GM19463 (cell line): ENCODE measurements around the gene PLAC1.

ENCODE experiments used
- ATAC-seq: cut with Tn5 transposase; IDR thresholded peaks from one replicate; pipeline ENCODE4 v1.9.1; 2021; ENCODE audit warnings: mild to moderate bottlenecking, moderate library complexity; ENCODE audit not compliant: unreplicated experiment

Gene PLAC1

GRCh38 chrX:134658002-134658759 lies at the start of gene PLAC1:
Gene PLAC1 (minus strand): TSS chrX:134658471. CDS start chrX:134566682, 91,789 bp downstream.
- no peak for ATAC-seq

GRCh38 chrX:134706138-134706537 lies 47.9 kb upstream of the PLAC1 start:
- ATAC-seq, result no peak

GRCh38 chrX:134695999-134696398 lies 37.7 kb upstream of the PLAC1 start:
- ATAC-seq, result no peak

- ATAC-seq, result no peak
Measured at GRCh38 chrX:134694333-134695322, 36.4 kb upstream of the PLAC1 start.

GRCh38 chrX:134693644-134694043 lies 35.4 kb upstream of the PLAC1 start:
- no peak for ATAC-seq

GRCh38 chrX:134692990-134693389 lies 34.7 kb upstream of the PLAC1 start:
- no peak for ATAC-seq

GRCh38 chrX:134692233-134692632 lies 34.0 kb upstream of the PLAC1 start:
- ATAC-seq, result no peak

GRCh38 chrX:134691453-134691852 lies 33.2 kb upstream of the PLAC1 start:
- ATAC-seq, result no peak

- ATAC-seq, result no peak
Measured at GRCh38 chrX:134688839-134689238, 30.6 kb upstream of the PLAC1 start.

GRCh38 chrX:134688031-134688823 lies 30.0 kb upstream of the PLAC1 start:
- ATAC-seq, result no peak

GRCh38 chrX:134685668-134686067 lies 27.4 kb upstream of the PLAC1 start:
- no peak for ATAC-seq

- ATAC-seq, result no peak
Measured at GRCh38 chrX:134684956-134685355, 26.7 kb upstream of the PLAC1 start.

- no peak for ATAC-seq
Measured at GRCh38 chrX:134683351-134684005, 25.2 kb upstream of the PLAC1 start.

- ATAC-seq, result no peak
Measured at GRCh38 chrX:134682081-134682480, 23.8 kb upstream of the PLAC1 start.

GRCh38 chrX:134679644-134680043 lies 21.4 kb upstream of the PLAC1 start:
- ATAC-seq, result no peak

GRCh38 chrX:134679221-134679620 lies 20.9 kb upstream of the PLAC1 start:
- no peak for ATAC-seq

- ATAC-seq, result no peak
Measured at GRCh38 chrX:134677332-134677731, 19.1 kb upstream of the PLAC1 start.

- no peak for ATAC-seq
Measured at GRCh38 chrX:134676436-134676835, 18.2 kb upstream of the PLAC1 start.

- ATAC-seq, result no peak
Measured at GRCh38 chrX:134673123-134673522, 14.9 kb upstream of the PLAC1 start.

GRCh38 chrX:134672101-134672500 lies 13.8 kb upstream of the PLAC1 start:
- ATAC-seq, result no peak
